Activated T-cell treated with anti-CD3 and anti-CD28 coated beads, Interleukin-2, amount 50 U/mL, for 72 hours (primary cell): ENCODE measurements around the gene NFKB2. TPM values are rescaled to one million over a fixed set of nuclear protein-coding genes. Genes with fewer than 3 reads are reported as not detected.
A peak's percentile ranks its signal among the peaks of the same experiment; 100 is the strongest.

Experiments
- ATAC-seq, 2 donors: fragments of 150-1000 bp; cut with Tn5 transposase; replicated peaks in 1 of 2; 2 replicates each; pipeline ENCODE4 v1.10.0; 2021; ENCODE audit warnings: moderate library complexity in 2 of 2, mild to moderate bottlenecking in 1 of 2
- DNase-seq, 2 donors: peaks; one replicate each; pipeline ENCODE4 v3.0.0; 2021 to 2022; ENCODE audit warnings: mixed read lengths in 1 of 2
- H3K27ac Mint-ChIP-seq: one replicate; pipeline ENCODE4 v1.8.0; 2022; ENCODE audit warnings: mild to moderate bottlenecking, moderate library complexity, mixed read lengths
- H3K27me3 Mint-ChIP-seq: one replicate; pipeline ENCODE4 v1.8.0; 2022; ENCODE audit warnings: low read depth, mixed read lengths
- H3K36me3 Mint-ChIP-seq, 2 donors: one replicate each; pipeline ENCODE4 v1.8.0; 2022; ENCODE audit warnings: mixed read lengths in 2 of 2, mild to moderate bottlenecking in 1 of 2; ENCODE audit not compliant: insufficient read depth in 2 of 2
- H3K4me1 Mint-ChIP-seq: one replicate; pipeline ENCODE4 v1.8.0; 2022; ENCODE audit warnings: low read depth, mixed read lengths
- H3K4me3 Mint-ChIP-seq, 2 donors: one replicate each; pipeline ENCODE4 v1.8.0; 2022; ENCODE audit warnings: mild to moderate bottlenecking in 2 of 2, mixed read lengths in 2 of 2, moderate library complexity in 2 of 2
- H3K9me3 Mint-ChIP-seq, 2 donors: one replicate each; pipeline ENCODE4 v1.8.0; 2022; ENCODE audit warnings: mixed read lengths in 2 of 2
- total RNA-seq, 2 donors: library from RNA; stranded (reverse); gene quantifications; one replicate each; pipeline ENCODE4 v1.2.3, GENCODE V29; 2022

Gene NFKB2
- total RNA-seq, 2 donors from 2014 or later: 472 to 564 TPM

GRCh38 chr10:102416283-102416682 is 20.8 kb downstream of the NFKB2 start:
- Mint-ChIP-seq H3K9me3 (no peaks in the 10 kb centered on the region), H3K4me1 (peaks cover 37% of the 10 kb centered on the region), H3K36me3 (peaks cover 0 to 2% of the 10 kb centered on the region in 2 donors), H3K27me3 (peaks cover 26% of the 10 kb centered on the region), H3K27ac (no peak overlapping the region), H3K4me3 (no peak overlapping the region)
- DNase-seq (no peak), ATAC-seq (no peak)

- no peak for ATAC-seq
- H3K27me3 Mint-ChIP-seq: peaks cover 26% of the 10 kb centered on the region
- no peak overlapping the region for H3K27ac Mint-ChIP-seq
- H3K9me3 Mint-ChIP-seq: no peaks in the 10 kb centered on the region
- H3K4me3 Mint-ChIP-seq: no peak overlapping the region
- DNase-seq: no peak
- H3K36me3 Mint-ChIP-seq: peaks cover 0 to 2% of the 10 kb centered on the region in 2 donors
- H3K4me1 Mint-ChIP-seq: peaks cover 33% of the 10 kb centered on the region
These were observed 21.2 kb downstream of the NFKB2 start for GRCh38 chr10:102416695-102417094.

- peak within 1 kb of the TSS; percentile 88 to 99 for H3K4me3 Mint-ChIP-seq
- H3K4me1 Mint-ChIP-seq: peaks cover 34% of the 10 kb centered on the region
These were observed 23.2 kb downstream of the NFKB2 start, which contains the start of gene PSD for GRCh38 chr10:102418622-102419268. TSS of gene PSD (minus strand) at chr10:102418785. CDS start at chr10:102417038, 1,747 bp downstream.

DNA sequence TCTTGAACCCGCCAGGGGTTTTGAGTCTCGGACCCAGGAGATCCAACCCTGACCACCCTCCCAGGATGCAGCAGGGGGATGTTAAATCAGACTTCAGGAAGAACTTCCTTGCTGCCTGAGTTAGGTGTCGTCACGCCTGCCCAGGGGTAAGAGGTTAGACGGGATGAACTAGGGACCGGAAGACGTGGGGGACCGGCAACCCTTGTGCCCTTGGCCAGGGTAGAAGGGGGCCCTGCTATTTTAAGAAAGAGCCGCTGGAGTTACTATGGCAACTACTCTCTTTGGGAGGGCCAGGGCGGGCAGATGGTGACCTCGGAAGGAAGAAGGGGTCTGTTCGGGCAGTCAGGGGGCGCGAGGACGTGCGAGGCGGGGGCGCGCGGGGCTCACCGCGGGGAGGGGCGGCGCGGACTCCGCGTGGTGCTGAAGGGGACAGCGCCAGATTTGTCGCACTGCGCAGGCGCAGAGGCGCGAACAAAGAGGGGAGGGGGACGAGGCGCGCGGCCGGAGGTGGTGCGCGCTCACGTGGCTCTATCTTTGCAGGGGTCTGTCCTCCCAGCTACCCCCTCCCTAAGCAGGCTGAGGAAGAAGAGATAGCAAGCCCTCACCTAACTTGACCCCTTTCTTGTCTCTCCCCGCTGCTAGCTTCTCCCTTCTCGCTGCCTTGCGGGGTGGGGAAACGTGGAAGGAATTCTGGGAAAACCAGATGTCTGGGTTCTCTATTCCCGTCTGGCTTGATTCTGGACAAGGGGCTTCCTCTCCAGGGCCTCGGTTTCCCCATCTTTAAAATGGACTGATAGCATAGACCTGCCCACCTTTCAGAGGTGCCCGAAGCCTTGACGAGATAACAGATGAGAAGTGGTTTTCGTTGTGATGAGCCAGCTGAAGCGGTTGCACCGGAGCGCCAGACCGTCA is 24.0 kb downstream of the NFKB2 start:
- ATAC-seq (no peak), DNase-seq (peak; percentile 74 to 76)
- peaks cover 26% of the 10 kb centered on the region for H3K27me3 Mint-ChIP-seq
- H3K4me1 Mint-ChIP-seq: peaks cover 34% of the 10 kb centered on the region
- H3K27ac Mint-ChIP-seq: peak overlapping the region; percentile 67
- peaks cover 2% of the 10 kb centered on the region in 2 donors for H3K36me3 Mint-ChIP-seq
- H3K4me3 Mint-ChIP-seq: peak overlapping the region; percentile 88 to 99
- no peaks in the 10 kb centered on the region for H3K9me3 Mint-ChIP-seq

More at GRCh38 chr10:102418622-102419268, 23.2 kb downstream of the NFKB2 start, which contains the start of gene PSD:
- Mint-ChIP-seq H3K9me3 (no peaks in the 10 kb centered on the region), H3K27me3 (peaks cover 26% of the 10 kb centered on the region), H3K36me3 (peaks cover 2% of the 10 kb centered on the region in 2 donors), H3K27ac (peak within 1 kb of the TSS; percentile 67)
- DNase-seq: no peak
- ATAC-seq: no peak

DNA sequence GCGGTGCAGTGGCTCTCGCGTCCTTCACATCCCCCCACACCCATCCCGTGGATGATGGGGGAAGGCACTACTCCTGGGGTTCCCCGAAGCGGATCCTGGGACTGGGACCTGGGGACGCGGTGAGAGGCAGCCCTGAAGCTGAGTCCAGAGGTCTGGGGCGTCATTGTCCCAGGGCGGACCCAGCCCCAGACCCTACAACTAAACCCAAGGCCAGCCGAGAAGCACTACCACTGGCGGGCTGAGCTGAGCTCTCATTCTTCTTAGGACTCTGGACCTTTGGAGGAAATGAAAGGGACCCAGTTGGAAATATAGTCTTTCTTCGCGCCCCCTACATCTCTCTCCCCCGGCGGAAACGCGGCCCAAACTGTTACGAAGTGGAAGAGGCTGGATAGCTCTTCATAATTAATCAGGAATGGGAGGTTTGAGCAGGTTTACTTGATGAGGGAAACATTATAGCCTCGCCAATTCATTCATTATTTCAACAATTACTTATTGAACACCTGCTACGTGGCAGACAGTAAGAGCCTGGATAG is 24.7 kb downstream of the NFKB2 start:
- Mint-ChIP-seq H3K9me3 (no peaks in the 10 kb centered on the region), H3K36me3 (peaks cover 2% of the 10 kb centered on the region in 2 donors), H3K27me3 (peaks cover 26% of the 10 kb centered on the region), H3K4me1 (peaks cover 34% of the 10 kb centered on the region), H3K27ac (peak overlapping the region; percentile 89), H3K4me3 (peak overlapping the region; percentile 88 to 99)
- DNase-seq: no peak
- ATAC-seq: no peak

- peaks cover 2% of the 10 kb centered on the region in 2 donors for H3K36me3 Mint-ChIP-seq
These were observed 25.4 kb downstream of the NFKB2 start, which contains the start of gene FBXL15 for GRCh38 chr10:102420714-102421506. TSS of gene FBXL15 (plus strand) at chr10:102420836. CDS start at chr10:102421130, 294 bp downstream.

GRCh38 chr10:102421507-102421756 is 25.9 kb downstream of the NFKB2 start:
- H3K27ac Mint-ChIP-seq: no peak overlapping the region

More at GRCh38 chr10:102420714-102421506, 25.4 kb downstream of the NFKB2 start, which contains the start of gene FBXL15:
- peak; percentile 97 to 98 for DNase-seq
- H3K4me1 Mint-ChIP-seq: peaks cover 39% of the 10 kb centered on the region
- H3K27ac Mint-ChIP-seq: peak within 1 kb of the TSS; percentile 89
- H3K9me3 Mint-ChIP-seq: no peaks in the 10 kb centered on the region
- ATAC-seq: peak; percentile 82 to 84
- H3K4me3 Mint-ChIP-seq: peak within 1 kb of the TSS; percentile 88 to 99
- H3K27me3 Mint-ChIP-seq: peaks cover 26% of the 10 kb centered on the region

GRCh38 chr10:102421757-102422512 is 26.4 kb downstream of the NFKB2 start:
- Mint-ChIP-seq H3K27ac (peak overlapping the region; percentile 27), H3K4me1 (peaks cover 49% of the 10 kb centered on the region), H3K4me3 (peak overlapping the region; percentile 88 to 99), H3K9me3 (no peaks in the 10 kb centered on the region), H3K36me3 (peaks cover 2% of the 10 kb centered on the region in 2 donors), H3K27me3 (peaks cover 24% of the 10 kb centered on the region)
- ATAC-seq: peak; percentile 8 to 17
- peak in 1 of 2 donors; percentile 52 for DNase-seq

More at GRCh38 chr10:102421507-102421756, 25.9 kb downstream of the NFKB2 start:
- peak overlapping the region; percentile 88 to 99 for H3K4me3 Mint-ChIP-seq
- no peaks in the 10 kb centered on the region for H3K9me3 Mint-ChIP-seq
- H3K27me3 Mint-ChIP-seq: peaks cover 26% of the 10 kb centered on the region
- H3K4me1 Mint-ChIP-seq: peaks cover 44% of the 10 kb centered on the region
- H3K36me3 Mint-ChIP-seq: peaks cover 2% of the 10 kb centered on the region in 2 donors
- DNase-seq (no peak), ATAC-seq (no peak)

DNA sequence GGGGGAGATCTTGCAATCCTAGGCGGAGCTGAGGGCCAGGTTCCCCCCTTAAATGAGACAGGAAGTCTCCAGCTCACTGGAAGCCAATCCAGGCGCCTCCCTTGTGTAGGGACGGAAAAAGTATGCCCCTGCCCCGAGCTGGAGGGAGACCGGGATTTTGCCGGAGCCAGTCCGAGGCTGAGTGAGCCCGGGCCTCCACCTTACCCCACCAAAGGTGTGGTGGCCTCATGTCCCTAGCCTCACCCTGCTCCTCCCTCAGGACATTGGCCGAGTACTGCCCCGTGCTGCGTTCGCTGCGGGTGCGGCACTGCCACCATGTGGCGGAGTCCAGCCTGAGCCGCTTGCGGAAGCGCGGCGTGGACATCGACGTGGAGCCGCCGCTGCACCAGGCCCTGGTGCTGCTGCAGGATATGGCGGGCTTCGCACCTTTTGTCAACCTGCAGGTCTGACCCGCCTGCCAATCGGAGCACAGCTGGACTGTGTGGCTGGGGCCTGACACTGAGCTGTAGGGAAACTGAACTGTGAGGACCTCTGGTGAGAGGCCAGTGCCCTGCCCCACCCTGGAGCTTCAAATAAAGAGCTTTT is 27.1 kb downstream of the NFKB2 start:
- Mint-ChIP-seq H3K9me3 (no peaks in the 10 kb centered on the region), H3K27me3 (peaks cover 17% of the 10 kb centered on the region), H3K4me3 (peak overlapping the region; percentile 88 to 99), H3K27ac (peak overlapping the region; percentile 27), H3K4me1 (peaks cover 56% of the 10 kb centered on the region), H3K36me3 (peaks cover 2% of the 10 kb centered on the region in 2 donors)
- peak; percentile 18 to 25 for ATAC-seq
- peak; percentile 74 to 75 for DNase-seq

DNA sequence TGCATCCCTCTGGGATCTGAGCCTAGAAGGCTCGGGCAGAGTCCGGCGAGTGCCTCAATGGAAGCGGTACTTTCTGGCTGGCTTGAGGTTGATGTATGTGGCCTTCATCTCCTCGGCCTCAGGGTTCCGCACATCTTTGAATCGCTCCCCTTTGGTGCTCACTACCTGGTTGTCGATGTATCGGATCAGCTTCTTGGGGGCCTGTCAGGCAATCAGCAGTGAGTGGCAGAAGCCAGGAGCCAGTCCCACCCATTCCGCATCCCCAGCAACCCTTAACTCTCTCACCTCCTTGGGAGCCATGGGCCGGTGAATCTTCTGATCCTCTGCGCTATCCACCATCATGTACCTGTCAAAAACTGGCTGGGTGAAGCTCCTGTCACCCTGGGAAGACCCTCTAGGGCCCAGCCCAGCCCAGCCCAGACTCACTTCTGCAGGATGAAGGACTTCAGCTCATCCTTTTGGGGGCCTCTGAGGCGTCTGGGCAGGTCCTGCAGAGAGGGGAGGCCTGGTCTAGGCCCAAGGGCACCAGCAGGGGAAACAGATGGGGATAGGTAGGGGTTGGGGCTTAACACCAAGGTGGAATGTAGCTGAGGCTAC is 28.0 kb downstream of the NFKB2 start:
- H3K4me3 Mint-ChIP-seq: peak overlapping the region in 1 of 2 donors; percentile 32
- H3K27me3 Mint-ChIP-seq: peaks cover 8% of the 10 kb centered on the region
- H3K36me3 Mint-ChIP-seq: peaks cover 2% of the 10 kb centered on the region in 2 donors
- DNase-seq: no peak
- H3K9me3 Mint-ChIP-seq: no peaks in the 10 kb centered on the region
- peaks cover 58% of the 10 kb centered on the region for H3K4me1 Mint-ChIP-seq
- no peak for ATAC-seq
- no peak overlapping the region for H3K27ac Mint-ChIP-seq

DNA sequence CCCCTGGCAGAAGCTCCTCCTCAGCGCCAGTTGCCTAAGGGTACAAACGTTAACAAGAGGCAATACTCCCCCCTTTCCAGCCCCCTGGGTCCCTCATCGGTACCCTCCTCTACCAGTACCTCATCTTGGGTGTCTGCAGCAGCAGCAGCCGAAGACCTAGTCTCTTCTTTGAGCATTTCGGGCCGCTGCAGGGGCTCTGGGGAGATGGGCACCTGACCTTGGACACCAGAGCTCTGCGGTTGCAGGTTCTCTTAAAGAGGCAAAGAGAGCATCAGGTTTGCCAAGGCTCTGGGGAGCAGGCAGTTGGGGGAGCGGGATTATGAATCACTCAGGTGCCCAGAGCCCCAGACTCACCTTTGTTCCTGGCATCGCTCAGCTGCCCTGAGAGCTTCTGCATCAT is 28.6 kb downstream of the NFKB2 start:
- DNase-seq: no peak
- ATAC-seq: no peak
- H3K36me3 Mint-ChIP-seq: peaks cover 2% of the 10 kb centered on the region in 2 donors
- no peak overlapping the region for H3K4me3 Mint-ChIP-seq
- peaks cover 55% of the 10 kb centered on the region for H3K4me1 Mint-ChIP-seq
- no peaks in the 10 kb centered on the region for H3K9me3 Mint-ChIP-seq
- peaks cover 2% of the 10 kb centered on the region for H3K27me3 Mint-ChIP-seq
- H3K27ac Mint-ChIP-seq: no peak overlapping the region
